Measurements from ENCODE around the gene GLG1. TPM values are rescaled to one million over a fixed set of nuclear protein-coding genes. Genes with fewer than 3 reads are reported as not detected.
"Not testable (repeated sequence)": the region's sequence is repeated elsewhere in the genome, so short reads cannot be mapped to it uniquely, and the experiment has no call there.

GLG1 gene
- total RNA-seq, 3 donors from 2014 or later = 116 to 197 (median 123) TPM

- DNase-seq (ENCODE audit: low spot score in 2 of 2) = no peak
- Histone ChIP-seq H3K9me3 (no peaks in the 10 kb centered on the region), H3K36me3 (no peaks in the 10 kb centered on the region), H3K4me3 (no peak overlapping the region), H3K4me1 (no peaks in the 10 kb centered on the region), H3K27me3 (no peaks in the 10 kb centered on the region), H3K27ac (no peak overlapping the region)
- TF ChIP-seq POLR2AphosphoS5 (IDR thresholded peaks at IDR 0.05) = no peak
- TF ChIP-seq CTCF (IDR thresholded peaks at IDR 0.05) = no peak
- no peak for TF ChIP-seq POLR2A (IDR thresholded peaks at IDR 0.05)
- intact Hi-C loops (cut with DNase I; ENCODE audit: low total_unique reads) = no loop called here
Observed at GRCh38 chr16:74557275-74557674, 49.6 kb downstream of the GLG1 start.

GRCh38 chr16:74556375-74556922 is 50.5 kb downstream of the GLG1 start:
- Histone ChIP-seq H3K4me3 (no peak overlapping the region), H3K27me3 (no peaks in the 10 kb centered on the region), H3K9me3 (no peaks in the 10 kb centered on the region), H3K27ac (no peak overlapping the region), H3K36me3 (no peaks in the 10 kb centered on the region), H3K4me1 (no peaks in the 10 kb centered on the region)
- intact Hi-C loops (cut with DNase I; ENCODE audit: low total_unique reads) = no loop called here
- no peak for DNase-seq (ENCODE audit: low spot score in 2 of 2)
- TF ChIP-seq CTCF (IDR thresholded peaks at IDR 0.05) (no peak), POLR2A (IDR thresholded peaks at IDR 0.05) (no peak), POLR2AphosphoS5 (IDR thresholded peaks at IDR 0.05) (no peak)

GRCh38 chr16:74552357-74552756 is 54.6 kb downstream of the GLG1 start:
- H3K4me1 ChIP-seq; H3K27me3 ChIP-seq; intact Hi-C loops (cut with DNase I; ENCODE audit: low total_unique reads); H3K9me3 ChIP-seq; DNase-seq (ENCODE audit: low spot score in 2 of 2); H3K4me3 ChIP-seq; H3K27ac ChIP-seq; H3K36me3 ChIP-seq: not testable (repeated sequence)

GRCh38 chr16:74550227-74551019 is 56.5 kb downstream of the GLG1 start:
- H3K27me3 ChIP-seq; H3K4me3 ChIP-seq; H3K9me3 ChIP-seq; H3K27ac ChIP-seq; intact Hi-C loops (cut with DNase I; ENCODE audit: low total_unique reads); DNase-seq (ENCODE audit: low spot score in 2 of 2); H3K36me3 ChIP-seq; H3K4me1 ChIP-seq: not testable (repeated sequence)

- H3K9me3 ChIP-seq; H3K4me3 ChIP-seq; H3K27ac ChIP-seq; intact Hi-C loops (cut with DNase I; ENCODE audit: low total_unique reads); DNase-seq (ENCODE audit: low spot score in 2 of 2); H3K27me3 ChIP-seq; H3K4me1 ChIP-seq; H3K36me3 ChIP-seq: not testable (repeated sequence)
Observed at GRCh38 chr16:74546112-74546511, 60.8 kb downstream of the GLG1 start.

- H3K27ac ChIP-seq; DNase-seq (ENCODE audit: low spot score in 2 of 2); H3K4me1 ChIP-seq; intact Hi-C loops (cut with DNase I; ENCODE audit: low total_unique reads); H3K27me3 ChIP-seq; H3K36me3 ChIP-seq; H3K9me3 ChIP-seq; H3K4me3 ChIP-seq: not testable (repeated sequence)
Observed at GRCh38 chr16:74542911-74543578, 63.9 kb downstream of the GLG1 start.

GRCh38 chr16:74540663-74541062 is 66.3 kb downstream of the GLG1 start:
- H3K9me3 ChIP-seq; H3K27ac ChIP-seq; H3K36me3 ChIP-seq; DNase-seq (ENCODE audit: low spot score in 2 of 2); intact Hi-C loops (cut with DNase I; ENCODE audit: low total_unique reads); H3K4me3 ChIP-seq; H3K4me1 ChIP-seq; H3K27me3 ChIP-seq: not testable (repeated sequence)

GRCh38 chr16:74538801-74539200 is 68.1 kb downstream of the GLG1 start:
- H3K9me3 ChIP-seq; H3K27ac ChIP-seq; DNase-seq (ENCODE audit: low spot score in 2 of 2); H3K4me3 ChIP-seq; H3K27me3 ChIP-seq; H3K4me1 ChIP-seq; intact Hi-C loops (cut with DNase I; ENCODE audit: low total_unique reads); H3K36me3 ChIP-seq: not testable (repeated sequence)

GRCh38 chr16:74537746-74538145 is 69.2 kb downstream of the GLG1 start:
- H3K9me3 ChIP-seq; H3K27ac ChIP-seq; H3K4me1 ChIP-seq; intact Hi-C loops (cut with DNase I; ENCODE audit: low total_unique reads); H3K4me3 ChIP-seq; H3K36me3 ChIP-seq; H3K27me3 ChIP-seq; DNase-seq (ENCODE audit: low spot score in 2 of 2): not testable (repeated sequence)

GRCh38 chr16:74534650-74535049 is 72.3 kb downstream of the GLG1 start:
- H3K9me3 ChIP-seq; DNase-seq (ENCODE audit: low spot score in 2 of 2); intact Hi-C loops (cut with DNase I; ENCODE audit: low total_unique reads); H3K4me1 ChIP-seq; H3K36me3 ChIP-seq; H3K27me3 ChIP-seq; H3K27ac ChIP-seq; H3K4me3 ChIP-seq: not testable (repeated sequence)

Data from breast epithelium (tissue), 4 donors.